A549 (cell line): ENCODE measurements around the gene ZNF491.

Experiments
- CHD2 ChIP-seq: fragments of 150-350 bp; IDR thresholded peaks from 2 replicates; pipeline ENCODE4 v1.6.1; 2014; ENCODE audit warnings: low read length; ENCODE audit not compliant: partially characterized antibody
- CTCF ChIP-seq: fragments of >200 bp; sonication (Bioruptor Twin); formaldehyde crosslinking; IDR thresholded peaks from 3 replicates; pipeline ENCODE4 v1.5.1; 2016
- MAX ChIP-seq: IDR thresholded peaks from 2 replicates; pipeline ENCODE4 v1.6.1; 2012
- POLR2A ChIP-seq: IDR thresholded peaks from 2 replicates; pipeline ENCODE4 v1.6.1; 2012; ENCODE audit warnings: mild to moderate bottlenecking, low read length

DNA sequence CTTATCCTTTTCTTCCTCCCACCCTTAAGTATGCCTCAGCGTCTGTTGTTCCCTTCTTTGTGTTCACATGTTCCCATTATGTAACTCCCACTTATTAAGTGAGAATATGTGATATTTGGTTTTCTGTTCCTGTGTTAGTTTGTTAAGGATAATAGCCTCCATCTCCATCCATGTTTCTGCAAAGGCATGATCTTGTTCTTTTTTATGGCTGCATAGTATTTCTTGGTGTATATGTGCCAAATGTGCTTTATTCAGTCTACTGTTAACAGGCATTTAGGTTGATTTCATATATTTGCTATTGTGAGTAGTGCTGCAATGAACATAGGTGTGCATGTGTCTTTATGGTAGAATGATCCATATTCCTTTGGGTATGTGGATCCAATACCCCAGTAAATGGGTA is 34.7 kb upstream of the ZNF491 start:
- TF ChIP-seq CHD2: no peak
- no peak for TF ChIP-seq POLR2A
- TF ChIP-seq MAX: no peak
- no peak for TF ChIP-seq CTCF
